Neutrophil (primary cell): Measurements from ENCODE around the gene TSR3.

ENCODE experiments used
- H3K27ac ChIP-seq: fragments of 200-600 bp; sonication (generic); 2 replicates; pipeline ENCODE4 v1.5.1; 2016; ENCODE audit warnings: mild to moderate bottlenecking, moderate library complexity
- H3K27me3 ChIP-seq: fragments of 200-600 bp; sonication (generic); 2 replicates; pipeline ENCODE4 v1.6.0; 2016; ENCODE audit warnings: mild to moderate bottlenecking
- H3K36me3 ChIP-seq: fragments of 200-600 bp; sonication (generic); 2 replicates; pipeline ENCODE4 v1.5.1; 2017
- H3K4me1 ChIP-seq, 2 experiments: fragments of 200-600 bp in 1 of 2; sonication (generic) in 1 of 2; 1 replicate in 1 of 2; 2 replicates in 1 of 2; pipeline versions ENCODE4 v1.5.1 to v1.6.1; 2013 to 2016; ENCODE audit warnings: low read depth in 1 of 2, low read length in 1 of 2, mild to moderate bottlenecking in 1 of 2, moderate library complexity in 1 of 2; ENCODE audit not compliant: control insufficient read depth in 1 of 2, insufficient read depth in 1 of 2
- H3K4me3 ChIP-seq, 2 experiments: fragments of 200-600 bp in 1 of 2; sonication (generic) in 1 of 2; 1 replicate in 1 of 2; 2 replicates in 1 of 2; pipeline ENCODE4 v1.5.1; 2013 to 2016; ENCODE audit warnings: low read depth in 1 of 2, low read length in 1 of 2, mild to moderate bottlenecking in 1 of 2, moderate library complexity in 1 of 2
- H3K9me3 ChIP-seq: fragments of 200-600 bp; sonication (generic); 2 replicates; pipeline ENCODE4 v1.5.1; 2016
- CTCF ChIP-seq: fragments of 200-600 bp; sonication (generic); IDR thresholded peaks from 2 replicates; pipeline ENCODE4 v1.5.1; 2016; ENCODE audit warnings: antibody characterized with exemption

The TSR3 gene

GRCh38 chr16:1316033-1316405 is 35.7 kb downstream of the TSR3 start:
- Histone ChIP-seq H3K36me3 (peaks cover 85% of the 10 kb centered on the region), H3K4me1 (peaks cover 14 to 16% of the 10 kb centered on the region in 2 experiments), H3K27me3 (no peaks in the 10 kb centered on the region), H3K27ac (no peak overlapping the region), H3K9me3 (no peaks in the 10 kb centered on the region), H3K4me3 (no peak overlapping the region)
- TF ChIP-seq CTCF, result no peak

- TF ChIP-seq CTCF, result no peak
- peaks cover 20 to 23% of the 10 kb centered on the region in 2 experiments for H3K4me1 ChIP-seq
- H3K27me3 ChIP-seq, result no peaks in the 10 kb centered on the region
- H3K27ac ChIP-seq, result no peak overlapping the region
- no peaks in the 10 kb centered on the region for H3K9me3 ChIP-seq
- no peak overlapping the region for H3K4me3 ChIP-seq
- H3K36me3 ChIP-seq, result peaks cover 78% of the 10 kb centered on the region
Measured at GRCh38 chr16:1315081-1316032, 36.3 kb downstream of the TSR3 start.

GRCh38 chr16:1314399-1315068 is 37.1 kb downstream of the TSR3 start:
- Histone ChIP-seq H3K4me1 (peaks cover 24 to 27% of the 10 kb centered on the region in 2 experiments), H3K9me3 (no peaks in the 10 kb centered on the region), H3K27ac (no peak overlapping the region), H3K27me3 (no peaks in the 10 kb centered on the region), H3K4me3 (no peak overlapping the region), H3K36me3 (peaks cover 70% of the 10 kb centered on the region)
- no peak for TF ChIP-seq CTCF

DNA sequence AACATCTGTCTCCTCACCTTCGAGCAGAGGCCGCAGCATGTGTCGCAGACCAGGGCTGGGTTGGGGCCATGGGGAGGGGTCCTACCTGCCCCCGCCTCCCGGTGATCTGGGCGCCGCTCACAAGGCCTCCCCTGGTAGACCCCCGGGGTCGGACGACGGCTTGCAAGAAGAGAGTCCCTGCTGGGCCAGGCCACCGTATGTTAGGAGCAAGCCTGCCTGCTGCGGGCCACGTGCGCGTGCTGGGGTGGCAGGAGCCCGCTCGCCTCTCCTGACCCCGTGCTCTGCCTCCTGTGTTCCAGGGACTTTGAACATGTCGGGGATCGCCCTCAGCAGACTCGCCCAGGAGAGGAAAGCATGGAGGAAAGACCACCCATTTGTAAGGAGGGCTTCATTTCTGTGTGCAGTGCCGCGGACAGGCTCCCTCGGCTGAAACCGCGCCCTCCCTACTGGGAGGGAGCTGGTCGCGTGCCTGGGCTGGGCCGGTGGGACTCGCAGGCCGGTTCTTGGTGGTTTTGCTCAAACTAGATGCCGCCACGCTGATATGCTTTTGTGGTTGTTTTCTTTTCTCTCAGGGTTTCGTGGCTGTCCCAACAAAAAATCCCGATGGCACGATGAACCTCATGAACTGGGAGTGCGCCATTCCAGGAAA is 37.8 kb downstream of the TSR3 start:
- Histone ChIP-seq H3K9me3 (no peaks in the 10 kb centered on the region), H3K36me3 (peaks cover 63% of the 10 kb centered on the region), H3K27me3 (no peaks in the 10 kb centered on the region), H3K27ac (no peak overlapping the region), H3K4me3 (no peak overlapping the region), H3K4me1 (peaks cover 24 to 30% of the 10 kb centered on the region in 2 experiments)
- no peak for TF ChIP-seq CTCF

DNA sequence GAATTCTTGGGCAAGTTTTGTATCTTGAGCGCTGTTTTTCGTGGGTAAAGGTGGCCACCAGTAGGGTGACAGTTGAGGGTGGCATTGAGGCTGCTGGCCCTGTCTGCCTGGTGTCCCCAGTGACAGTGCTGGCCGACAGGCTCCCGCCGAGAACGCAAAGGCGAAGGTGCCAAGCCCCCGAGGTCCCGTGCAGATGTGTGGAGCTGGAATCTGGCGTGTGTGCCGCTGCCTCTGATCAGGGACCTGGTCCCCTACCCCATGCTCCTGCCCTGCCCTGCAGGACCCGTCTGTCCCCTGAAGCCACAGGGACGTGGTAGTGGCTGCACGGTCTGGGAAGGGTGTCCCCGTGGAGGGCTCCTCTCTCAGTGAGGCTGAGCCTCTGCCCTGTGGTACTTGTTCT is 38.8 kb downstream of the TSR3 start:
- Histone ChIP-seq H3K36me3 (peaks cover 53% of the 10 kb centered on the region), H3K4me1 (peaks cover 29 to 35% of the 10 kb centered on the region in 2 experiments), H3K27ac (no peak overlapping the region), H3K4me3 (no peak overlapping the region), H3K9me3 (no peaks in the 10 kb centered on the region), H3K27me3 (no peaks in the 10 kb centered on the region)
- no peak for TF ChIP-seq CTCF
